NCI-H2171 treated with DMSO at 0.1 percent for 48 hours (cell line): ENCODE measurements around the gene ZNF215.
"Not testable (repeated sequence)": the region's sequence is repeated elsewhere in the genome, so short reads cannot be mapped to it uniquely, and the experiment has no call there.

Experiments used
- DNase-seq: peaks from one replicate; lab custom pipeline; 2025; lab: John Stamatoyannopoulos, UW

Gene ZNF215

DNA sequence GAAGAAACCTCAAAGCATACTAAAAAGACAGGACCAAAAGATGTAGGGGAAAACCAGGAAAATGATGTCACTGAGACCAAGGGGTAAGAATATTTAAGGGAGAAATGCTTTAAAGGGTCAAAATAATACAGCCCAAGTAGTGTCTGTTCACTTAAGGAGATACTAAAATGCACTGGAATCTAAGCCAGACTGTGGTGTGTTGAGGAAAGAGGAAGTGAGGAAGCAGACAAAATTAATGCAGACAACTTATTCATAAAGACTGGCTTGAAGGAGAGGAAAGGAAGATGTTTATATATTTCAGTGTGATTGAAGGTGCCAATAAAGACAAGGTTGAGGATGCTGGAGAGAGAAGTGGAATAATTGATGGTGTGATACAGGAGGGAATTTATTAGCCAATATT lies 15.7 kb downstream of the ZNF215 start:
- no peak for DNase-seq

DNA sequence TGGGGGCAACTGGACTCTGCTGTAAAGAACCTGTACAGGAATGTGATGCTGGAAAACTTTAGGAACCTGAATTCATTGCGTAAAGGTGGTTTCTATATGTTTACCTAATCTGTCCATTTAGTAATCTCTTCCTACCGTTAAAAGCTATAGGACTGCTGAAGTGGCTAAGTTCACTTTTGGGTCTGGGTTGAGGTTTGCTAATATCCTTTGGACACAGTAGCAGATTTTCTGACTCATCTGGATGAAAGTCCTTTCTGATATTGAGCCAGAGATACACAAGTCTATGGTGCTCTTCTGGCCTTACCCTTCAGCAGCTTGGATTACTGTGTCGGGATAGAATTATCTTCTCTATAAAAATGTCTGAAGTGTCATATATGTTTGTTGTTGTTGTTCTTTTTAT lies 16.9 kb downstream of the ZNF215 start:
- DNase-seq: no peak

DNA sequence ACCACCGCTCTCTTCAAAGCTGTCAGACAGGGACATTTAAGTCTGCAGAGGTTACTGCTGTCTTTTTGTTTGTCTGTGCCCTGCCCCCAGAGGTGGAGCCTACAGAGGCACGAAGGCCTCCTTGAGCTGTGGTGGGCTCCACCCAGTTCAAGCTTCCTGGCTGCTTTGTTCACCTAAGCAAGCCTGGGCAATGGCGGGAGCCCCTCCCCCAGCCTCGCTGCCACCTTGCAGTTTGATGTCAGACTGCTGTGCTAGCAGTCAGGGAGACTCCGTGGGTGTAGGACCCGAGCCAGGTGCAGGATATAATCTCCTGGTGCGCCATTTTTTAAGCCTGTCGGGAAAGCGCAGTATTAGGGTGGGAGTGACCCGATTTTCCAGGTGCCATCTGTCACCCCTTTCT lies 28.0 kb downstream of the ZNF215 start:
- not testable (repeated sequence) for DNase-seq

DNA sequence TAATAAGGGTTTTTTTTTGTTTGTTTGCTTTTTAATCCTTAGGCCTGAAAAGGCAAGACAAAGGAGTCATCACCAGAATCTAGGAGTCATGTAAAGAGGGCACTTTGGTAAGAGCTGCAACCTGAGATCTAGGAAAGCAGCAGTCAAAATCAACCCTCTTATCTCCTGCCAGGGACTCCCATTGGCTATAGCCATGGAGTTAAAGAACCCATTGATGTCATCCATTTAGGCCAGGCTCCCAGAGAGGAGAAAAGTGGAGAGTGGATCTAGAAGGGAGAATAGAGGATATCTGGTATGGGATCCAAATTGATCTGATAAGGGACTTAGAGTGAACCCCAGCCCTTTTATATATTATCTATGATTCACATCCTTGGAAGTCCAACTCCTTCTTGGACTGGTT lies 35.9 kb downstream of the ZNF215 start:
- no peak for DNase-seq

DNA sequence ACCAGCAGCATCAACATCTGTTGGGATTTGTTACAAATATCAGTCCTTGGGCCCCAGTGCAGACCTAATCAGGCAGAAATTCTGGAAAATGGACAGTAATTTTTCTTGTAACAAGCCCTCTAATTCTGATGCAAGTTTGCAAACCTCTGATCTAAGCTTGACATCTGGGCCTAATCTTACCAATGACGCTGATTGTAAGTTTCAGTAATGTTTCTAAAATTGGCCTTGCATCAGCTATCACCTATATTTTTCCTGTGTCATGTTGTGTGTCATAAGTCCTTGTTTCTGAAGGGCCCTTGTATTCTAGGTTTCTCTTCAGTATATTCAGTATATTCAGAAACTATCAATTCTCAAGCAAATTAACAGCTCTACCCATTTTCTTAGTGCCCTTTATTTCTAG lies 36.4 kb downstream of the ZNF215 start:
- no peak for DNase-seq

DNA sequence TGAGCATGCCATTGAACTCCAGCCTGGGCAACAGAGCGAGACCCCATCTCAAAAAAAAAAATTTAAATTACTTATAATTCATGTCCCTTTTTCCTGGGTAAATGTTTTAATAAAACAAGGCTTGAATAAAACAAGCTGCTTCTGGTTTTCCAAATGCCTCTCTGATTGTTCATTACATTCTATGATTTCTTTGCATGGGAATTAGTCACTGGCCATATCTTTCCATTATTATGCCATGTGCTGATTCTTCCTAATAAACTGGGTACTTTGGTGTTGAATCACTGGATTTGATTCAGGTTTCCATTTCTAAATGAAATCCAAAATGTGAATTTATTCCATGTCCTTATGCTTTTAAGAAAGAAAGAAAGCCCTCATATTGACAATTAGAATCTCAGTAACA lies 42.6 kb downstream of the ZNF215 start:
- DNase-seq: no peak

DNA sequence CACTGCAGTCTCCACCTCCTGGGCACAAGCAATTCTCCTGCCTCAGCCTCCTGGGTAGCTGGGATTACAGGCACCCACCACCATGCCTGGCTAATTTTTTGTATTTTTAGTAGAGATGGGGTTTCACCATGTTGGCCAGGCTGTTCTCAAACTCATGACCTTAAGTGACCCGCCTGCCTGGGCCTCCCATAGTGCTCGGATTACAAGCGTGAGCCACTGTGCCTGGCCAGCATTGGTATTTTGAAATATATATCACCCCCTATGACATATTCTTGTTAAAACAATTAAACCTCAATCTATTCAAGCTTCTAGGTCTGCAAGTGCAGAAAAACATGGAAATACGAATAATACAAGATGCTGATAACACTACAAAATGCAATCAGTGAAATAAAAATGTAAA lies 43.6 kb downstream of the ZNF215 start:
- not testable (repeated sequence) for DNase-seq

DNA sequence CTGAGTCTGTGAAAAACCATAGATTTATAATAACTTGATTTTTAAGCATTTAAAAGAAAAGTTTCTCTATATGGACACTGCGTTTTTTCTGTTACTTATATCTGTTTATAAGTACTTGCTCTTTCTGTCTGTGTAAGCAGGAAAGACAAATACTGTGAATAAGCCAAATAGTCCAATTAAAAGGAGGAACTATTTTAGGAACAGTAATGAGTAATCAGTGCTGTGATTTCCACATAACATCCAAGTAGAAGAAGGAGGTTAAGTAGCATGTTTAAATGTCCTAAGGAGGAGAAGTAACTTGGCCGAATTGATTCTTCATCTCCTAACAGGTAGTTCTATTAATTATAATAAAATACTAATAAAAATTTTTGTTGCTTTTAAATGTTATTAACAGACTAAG lies 53.1 kb downstream of the ZNF215 start:
- DNase-seq: no peak

DNA sequence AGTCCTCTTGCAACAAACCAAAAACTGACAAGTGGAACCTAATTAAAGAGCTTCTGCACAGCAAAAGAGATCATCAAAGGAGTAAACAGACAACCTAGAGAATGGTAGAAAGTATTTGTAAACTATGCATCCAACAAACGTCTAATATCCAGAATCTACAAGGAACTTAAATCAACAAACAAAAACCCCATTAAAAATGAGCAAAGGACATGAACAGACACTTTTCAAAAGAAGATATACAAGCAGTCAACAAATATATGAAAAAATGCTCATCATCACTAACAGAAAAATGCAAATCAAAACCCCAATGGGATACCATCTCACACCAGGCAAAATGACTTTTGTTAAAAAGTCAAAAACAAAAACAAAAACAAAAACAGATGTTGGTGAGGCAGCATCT lies 60.3 kb downstream of the ZNF215 start:
- no peak for DNase-seq

DNA sequence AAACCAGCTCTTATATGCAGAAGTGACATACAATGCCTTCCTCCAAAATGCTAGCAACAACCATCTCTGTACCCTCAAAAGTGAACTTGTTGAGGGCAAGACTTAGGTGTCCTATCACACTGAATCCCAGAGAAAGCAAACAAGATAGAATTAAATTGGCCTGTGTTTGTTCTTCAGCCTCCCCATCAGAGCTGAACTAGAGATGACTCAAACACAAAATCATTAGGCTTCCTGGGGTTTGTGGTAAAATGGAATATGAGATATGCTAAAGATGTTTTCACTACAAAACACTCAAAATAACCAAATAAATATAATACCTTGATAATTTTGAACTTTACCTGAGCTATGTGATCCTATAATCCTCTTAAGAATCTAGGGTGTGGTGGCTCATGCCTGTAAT lies 62.3 kb downstream of the ZNF215 start:
- DNase-seq: no peak

DNA sequence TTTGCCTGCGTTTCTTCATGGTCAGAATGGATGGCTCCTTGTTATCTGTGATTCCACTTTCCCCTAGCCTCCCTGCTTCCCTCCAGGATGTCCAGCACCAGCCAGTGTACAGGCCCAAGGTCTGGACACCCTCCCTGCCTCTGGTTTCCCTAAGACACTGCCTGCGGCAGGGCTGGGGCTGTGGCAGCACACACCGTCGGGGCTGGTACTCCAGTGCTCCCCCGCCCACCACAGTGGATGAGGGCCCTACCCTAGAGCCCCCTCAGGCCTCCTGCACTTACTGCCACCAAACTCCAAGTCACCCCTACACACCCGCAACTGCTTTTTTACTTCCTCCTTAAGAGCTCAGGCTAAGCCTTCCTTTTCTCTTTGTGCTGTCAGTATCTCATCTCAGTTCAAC lies 65.0 kb downstream of the ZNF215 start:
- DNase-seq: no peak

DNA sequence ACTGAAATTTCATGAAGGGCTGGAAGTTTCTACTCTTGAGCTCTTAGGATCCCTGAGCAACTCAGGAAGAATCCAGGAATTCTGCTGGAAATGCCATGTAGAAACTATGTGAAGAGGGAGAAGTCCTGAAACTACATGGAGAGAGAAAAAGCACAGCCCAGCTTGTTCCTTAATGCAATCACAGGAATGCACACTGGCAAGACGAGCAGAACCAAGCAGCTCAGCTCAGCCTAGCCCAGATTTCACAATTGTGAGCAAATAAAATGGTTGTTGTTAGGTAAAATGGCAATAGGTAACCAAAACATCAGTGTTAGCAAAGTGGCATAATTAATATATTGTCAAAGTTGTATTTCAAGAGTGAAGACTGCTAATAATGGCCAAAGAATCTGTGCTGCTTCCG lies 65.8 kb downstream of the ZNF215 start:
- no peak for DNase-seq

DNA sequence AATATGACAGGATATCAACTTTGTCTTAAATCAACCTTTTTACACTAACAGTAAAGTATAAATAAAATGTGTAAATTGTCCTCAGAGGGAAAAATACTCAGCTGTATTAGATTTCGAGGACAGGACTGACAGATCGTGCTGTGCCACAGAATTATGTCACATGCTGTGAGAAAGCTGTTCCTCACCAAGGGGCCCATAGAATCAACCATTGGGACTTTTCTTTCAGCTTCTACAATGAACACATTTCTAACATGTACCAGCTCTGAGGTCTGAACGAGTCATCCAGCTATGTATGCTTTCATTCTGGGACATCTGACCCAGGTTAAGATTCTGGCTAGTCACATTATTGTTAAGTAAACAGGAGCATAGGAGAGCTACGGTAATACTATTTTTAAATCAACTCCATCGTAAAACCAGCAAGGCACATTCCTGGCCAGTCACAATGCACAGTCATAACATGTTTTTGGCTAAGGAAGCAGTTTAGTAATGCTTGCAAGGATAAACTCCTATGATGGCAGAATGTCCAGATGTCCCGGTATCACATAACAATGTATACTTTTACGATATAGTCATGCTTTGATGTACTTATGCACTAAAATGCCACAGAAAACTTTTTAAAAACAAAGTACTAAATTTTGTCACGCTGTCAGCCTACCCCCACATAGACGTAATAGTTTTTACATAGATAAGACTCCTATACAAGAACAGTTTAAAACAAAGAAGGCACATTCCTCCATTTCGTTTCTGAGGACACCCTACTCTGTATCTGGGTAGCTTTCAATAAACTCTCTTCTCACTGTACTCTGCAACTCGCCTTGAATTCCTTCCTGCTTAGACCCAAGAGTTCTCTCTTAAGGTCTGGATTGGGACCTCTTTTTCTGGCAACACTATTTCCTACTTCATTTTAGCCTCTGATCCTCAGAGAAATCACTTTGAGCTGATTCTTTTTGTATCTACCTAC lies 66.5 kb downstream of the ZNF215 start:
- DNase-seq: no peak

DNA sequence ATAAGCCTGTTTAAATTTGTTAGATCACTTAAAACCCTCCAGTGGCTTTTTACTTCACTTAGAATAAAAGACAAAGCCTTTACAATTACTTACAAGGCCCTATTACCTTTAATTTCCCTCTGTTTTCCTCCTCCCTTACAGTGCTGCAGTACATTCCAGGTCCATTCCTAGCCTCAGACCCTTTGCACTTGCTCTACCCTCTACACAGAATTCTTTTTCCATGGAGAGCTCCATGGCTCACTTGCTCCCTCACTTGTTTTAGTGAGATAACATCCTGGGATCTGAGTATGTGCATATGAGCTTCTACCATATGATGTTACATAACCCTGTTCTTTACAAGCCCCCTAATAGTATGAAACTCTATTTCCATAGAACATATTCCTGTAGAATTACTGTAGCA lies 69.5 kb downstream of the ZNF215 start:
- no peak for DNase-seq

DNA sequence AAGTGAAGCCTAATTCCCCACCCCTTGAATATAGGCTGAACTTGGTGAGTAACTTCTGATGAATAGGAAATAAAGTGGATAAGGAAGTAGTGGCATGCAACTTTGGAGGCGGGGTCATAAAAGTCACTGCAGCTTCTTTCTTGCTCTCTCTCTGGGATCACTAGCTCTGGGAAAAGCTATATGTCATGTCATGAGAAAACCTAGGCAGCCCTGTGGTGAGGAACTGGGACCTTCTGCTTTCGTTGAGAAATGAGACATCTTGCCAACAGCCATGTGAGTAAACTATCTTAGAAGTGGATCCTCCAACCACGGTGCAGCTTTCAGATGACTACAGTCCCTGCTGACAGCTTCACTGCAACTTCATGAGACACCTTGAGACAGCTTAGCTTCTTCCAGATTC lies 78.3 kb downstream of the ZNF215 start:
- no peak for DNase-seq
